IgD-negative memory B cell (primary cell): Measurements from ENCODE around the gene UPB1. TPM values are rescaled to one million over a fixed set of nuclear protein-coding genes. Genes with fewer than 3 reads are reported as not detected.

ENCODE experiments used
- H3K27ac Mint-ChIP-seq, 3 donors: one replicate each; pipeline ENCODE4 v1.8.0; 2020 to 2022; ENCODE audit warnings: mild to moderate bottlenecking in 3 of 3, mixed read lengths in 3 of 3, moderate library complexity in 1 of 3
- H3K27me3 Mint-ChIP-seq: one replicate; pipeline ENCODE4 v1.8.0; 2021; ENCODE audit warnings: mixed read lengths
- H3K36me3 Mint-ChIP-seq: one replicate; pipeline ENCODE4 v1.8.0; 2020; ENCODE audit warnings: mild to moderate bottlenecking, mixed read lengths
- H3K4me1 Mint-ChIP-seq, 3 donors: one replicate each; pipeline ENCODE4 v1.8.0; 2020 to 2022; ENCODE audit warnings: mixed read lengths in 3 of 3, mild to moderate bottlenecking in 1 of 3
- H3K4me3 Mint-ChIP-seq, 4 donors: one replicate each; pipeline ENCODE4 v1.8.0; 2020 to 2022; ENCODE audit warnings: mild to moderate bottlenecking in 4 of 4, mixed read lengths in 4 of 4, moderate library complexity in 3 of 4
- H3K9me3 Mint-ChIP-seq, 3 donors: one replicate each; pipeline ENCODE4 v1.8.0; 2020 to 2021; ENCODE audit warnings: mixed read lengths in 3 of 3, mild to moderate bottlenecking in 1 of 3
- polyA plus RNA-seq: library from polyadenylated mRNA; unstranded; fragments of 300-500 nt; fragmentation: Illumina TruSeq; gene quantifications from one replicate; pipeline ENCODE4 v1.2.3, GENCODE V29; 2021

The UPB1 gene
- polyA plus RNA-seq, 1 donor from 2014 or later = not detected

DNA sequence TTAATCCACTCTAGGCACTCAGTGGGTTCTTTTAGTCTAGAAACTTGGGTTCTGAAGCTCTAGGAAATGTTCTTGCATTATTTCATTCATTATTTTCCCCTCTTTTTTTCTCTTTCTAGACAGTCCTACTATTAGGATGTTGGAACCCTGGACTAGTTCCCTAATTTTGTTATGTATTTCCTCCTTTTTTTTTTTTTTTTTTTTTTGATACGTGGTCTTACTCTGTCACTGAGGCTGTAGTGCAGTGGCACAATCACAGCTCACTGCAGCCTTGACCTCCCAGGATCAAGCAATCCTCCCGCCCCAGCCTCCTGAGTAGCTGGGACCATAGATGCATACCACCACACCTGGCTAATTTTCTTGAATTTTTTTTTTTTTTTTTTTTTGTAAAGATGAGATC is 9.4 kb downstream of the UPB1 start:
- Mint-ChIP-seq H3K36me3 (no peaks in the 10 kb centered on the region), H3K4me3 (no peak overlapping the region), H3K9me3 (no peaks in the 10 kb centered on the region), H3K4me1 (peaks cover 34 to 44% (median 41%) of the 10 kb centered on the region in 3 donors), H3K27ac (peak overlapping the region in 1 of 3 donors; percentile 71), H3K27me3 (no peaks in the 10 kb centered on the region)

DNA sequence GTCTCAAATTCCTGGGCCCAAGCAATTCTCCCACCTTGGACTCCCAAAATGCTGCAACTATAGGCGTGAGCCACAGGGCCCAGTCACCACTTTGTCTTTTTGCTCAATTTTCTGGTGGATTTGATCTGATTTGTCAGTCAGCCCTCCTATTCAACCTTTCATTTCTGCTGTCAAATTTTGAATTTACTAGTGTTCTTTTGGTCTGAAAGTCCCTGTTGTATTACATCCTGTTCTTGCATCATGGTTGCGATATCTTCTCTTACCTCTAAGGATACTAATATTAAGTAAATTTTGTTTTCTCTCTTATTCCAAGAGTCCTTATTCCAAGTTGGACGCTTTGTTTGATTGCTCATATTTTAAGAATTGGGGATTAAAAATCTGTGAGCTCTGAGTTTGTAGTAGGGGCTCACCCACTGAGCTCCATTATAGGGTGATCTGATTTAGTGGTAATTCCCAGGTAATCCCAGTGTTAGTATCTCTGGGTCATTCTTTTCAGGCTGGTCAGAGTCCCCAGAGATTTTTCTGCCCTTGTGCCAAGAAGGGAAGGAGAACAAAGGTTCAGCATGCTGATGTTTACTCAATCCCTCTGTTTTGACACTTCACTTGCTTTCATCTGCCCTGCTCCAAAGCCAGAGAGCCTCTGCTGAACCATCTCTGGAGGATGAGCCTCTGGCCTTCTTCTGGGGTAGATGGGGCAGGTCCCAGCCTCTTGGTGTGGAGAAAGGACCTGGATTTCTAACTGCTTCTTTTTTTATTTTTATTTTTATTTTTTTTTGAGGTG is 10.0 kb downstream of the UPB1 start:
- H3K9me3 Mint-ChIP-seq = no peaks in the 10 kb centered on the region
- H3K4me3 Mint-ChIP-seq = no peak overlapping the region
- peak overlapping the region in 1 of 3 donors; percentile 71 for H3K27ac Mint-ChIP-seq
- no peaks in the 10 kb centered on the region for H3K27me3 Mint-ChIP-seq
- no peaks in the 10 kb centered on the region for H3K36me3 Mint-ChIP-seq
- peaks cover 37 to 47% (median 41%) of the 10 kb centered on the region in 3 donors for H3K4me1 Mint-ChIP-seq

DNA sequence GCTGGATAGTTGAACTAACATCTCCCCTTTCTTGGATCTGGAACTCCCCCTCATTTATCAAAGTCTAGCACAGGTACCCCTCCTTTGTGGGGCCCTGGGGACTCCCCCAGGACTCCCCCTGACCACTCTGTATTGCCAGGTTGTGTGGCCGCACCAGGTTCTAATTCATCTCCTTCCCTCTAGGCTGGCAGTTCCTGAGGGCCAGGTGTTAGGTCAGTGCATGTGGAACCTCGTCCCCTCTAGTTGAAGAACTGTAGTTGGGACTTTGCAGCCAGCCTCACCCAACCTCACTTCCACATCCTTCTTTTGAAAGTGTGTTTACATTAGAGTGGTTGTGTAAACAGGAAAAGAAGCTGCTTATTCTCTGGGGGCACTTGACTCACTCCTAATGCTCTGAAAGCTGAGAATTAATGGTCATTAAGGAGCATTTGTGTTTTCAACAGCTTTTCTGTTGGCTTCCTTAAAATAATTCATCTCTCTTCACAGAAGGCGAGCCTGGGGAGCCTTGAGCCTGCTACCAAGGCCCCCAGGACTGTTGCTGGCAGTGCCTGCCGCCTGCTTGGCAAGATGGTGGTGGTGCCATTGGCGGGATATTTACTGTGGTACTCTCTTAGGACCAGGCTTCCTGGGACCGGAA is 11.8 kb downstream of the UPB1 start:
- Mint-ChIP-seq H3K27ac (peak overlapping the region; percentile 80 to 93 (median 92)), H3K9me3 (no peaks in the 10 kb centered on the region), H3K36me3 (no peaks in the 10 kb centered on the region), H3K4me3 (peak overlapping the region; percentile 2 to 91 (median 58)), H3K4me1 (peaks cover 52 to 62% (median 55%) of the 10 kb centered on the region in 3 donors), H3K27me3 (no peaks in the 10 kb centered on the region)

DNA sequence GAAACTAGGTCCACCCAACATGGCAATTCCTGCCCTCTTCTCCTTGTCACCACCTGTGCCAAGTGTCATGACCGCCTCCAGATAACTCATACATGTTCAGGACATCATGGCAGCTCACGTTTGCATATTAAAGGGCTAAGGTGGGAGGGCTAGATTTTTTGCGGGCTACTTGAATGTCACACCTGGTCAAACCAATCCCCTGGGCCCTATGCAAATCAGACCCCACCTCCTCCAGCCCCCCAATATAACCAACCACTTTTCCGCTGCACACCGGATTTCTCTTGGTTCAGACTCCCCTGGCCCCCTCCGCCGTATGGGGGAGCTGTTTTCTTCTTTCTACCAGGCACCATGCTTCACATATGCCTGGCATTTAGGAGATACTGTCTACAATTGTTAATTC is 12.6 kb downstream of the UPB1 start:
- H3K9me3 Mint-ChIP-seq = no peaks in the 10 kb centered on the region
- H3K4me3 Mint-ChIP-seq = peak overlapping the region; percentile 38 to 91 (median 58)
- peaks cover 54 to 61% (median 57%) of the 10 kb centered on the region in 3 donors for H3K4me1 Mint-ChIP-seq
- no peaks in the 10 kb centered on the region for H3K36me3 Mint-ChIP-seq
- H3K27me3 Mint-ChIP-seq = no peaks in the 10 kb centered on the region
- peak overlapping the region; percentile 19 to 92 (median 80) for H3K27ac Mint-ChIP-seq

DNA sequence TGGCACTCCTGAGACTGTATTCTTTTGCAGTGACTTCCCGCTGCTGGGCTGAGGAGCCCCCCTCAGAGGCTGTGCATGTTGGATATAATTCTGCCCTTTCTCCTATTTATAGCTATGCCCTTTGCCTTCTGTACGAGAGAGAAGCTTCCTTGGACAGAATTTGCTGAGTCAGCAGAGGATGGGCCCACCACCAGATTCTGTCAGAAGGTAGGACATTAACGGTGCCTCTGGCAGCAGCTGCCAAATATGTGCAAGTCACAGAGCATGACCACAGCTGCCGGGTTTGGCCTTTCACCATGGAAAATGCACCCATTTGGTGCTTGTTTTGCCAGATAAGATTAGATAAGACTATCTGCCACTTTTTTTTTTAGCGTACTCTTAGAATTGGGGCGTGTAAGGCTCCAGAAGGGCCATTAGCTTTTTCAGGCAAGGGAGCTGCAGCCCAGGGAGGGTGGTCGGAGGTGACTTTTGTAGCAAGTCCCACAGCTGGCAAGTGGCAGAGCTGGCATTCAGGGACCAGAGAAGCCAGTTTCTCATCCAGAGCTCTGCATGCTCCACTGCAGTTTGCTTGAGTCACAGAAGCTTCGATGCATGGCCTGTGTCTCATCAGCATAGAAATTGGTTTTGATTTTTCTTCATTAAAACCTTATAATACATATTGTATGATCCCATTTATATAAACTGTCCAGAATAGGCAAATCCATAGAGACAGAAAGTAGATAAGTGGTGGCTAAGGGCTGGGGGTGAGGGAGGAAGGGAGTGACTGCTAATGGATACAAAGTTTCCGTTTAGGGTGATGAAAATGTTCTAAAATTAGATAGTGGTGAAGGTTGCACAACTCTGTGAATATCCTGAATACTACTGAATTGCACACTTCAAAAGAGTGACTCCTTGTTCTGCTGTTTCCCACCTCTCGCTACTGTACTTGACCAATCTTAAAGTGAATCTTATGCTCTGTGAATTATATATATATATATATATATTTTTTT is 15.8 kb downstream of the UPB1 start:
- Mint-ChIP-seq H3K9me3 (no peaks in the 10 kb centered on the region), H3K4me1 (peaks cover 50 to 53% (median 51%) of the 10 kb centered on the region in 3 donors), H3K27me3 (peaks cover 6% of the 10 kb centered on the region), H3K27ac (peak overlapping the region in 2 of 3 donors; percentile 59 to 78), H3K36me3 (peaks cover 3% of the 10 kb centered on the region), H3K4me3 (peak overlapping the region in 2 of 4 donors; percentile 56 to 76)

DNA sequence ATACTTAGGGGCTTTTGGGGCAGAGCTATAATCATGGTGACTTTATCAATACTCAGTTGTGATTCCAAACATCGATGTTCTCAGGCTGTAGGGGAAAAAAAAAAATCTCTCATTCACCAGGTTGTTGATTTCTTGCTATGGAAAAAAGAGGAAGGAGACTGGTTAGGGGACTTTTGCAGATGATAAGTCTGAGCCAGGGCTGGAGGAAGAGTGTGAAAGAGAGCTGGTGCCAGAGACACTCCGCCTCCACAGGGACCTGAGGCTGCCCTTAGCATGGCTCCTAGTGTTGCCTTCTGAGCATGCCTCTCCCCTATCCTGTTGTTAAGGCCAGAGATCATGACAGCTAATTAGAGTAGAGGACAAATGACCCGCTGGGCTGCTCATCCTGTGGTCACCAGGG is 16.9 kb downstream of the UPB1 start:
- no peaks in the 10 kb centered on the region for H3K9me3 Mint-ChIP-seq
- peaks cover 3% of the 10 kb centered on the region for H3K36me3 Mint-ChIP-seq
- peaks cover 11% of the 10 kb centered on the region for H3K27me3 Mint-ChIP-seq
- peak overlapping the region in 1 of 3 donors; percentile 3 for H3K27ac Mint-ChIP-seq
- H3K4me1 Mint-ChIP-seq = peaks cover 43 to 48% (median 46%) of the 10 kb centered on the region in 3 donors
- peak overlapping the region in 2 of 4 donors; percentile 15 to 78 for H3K4me3 Mint-ChIP-seq

DNA sequence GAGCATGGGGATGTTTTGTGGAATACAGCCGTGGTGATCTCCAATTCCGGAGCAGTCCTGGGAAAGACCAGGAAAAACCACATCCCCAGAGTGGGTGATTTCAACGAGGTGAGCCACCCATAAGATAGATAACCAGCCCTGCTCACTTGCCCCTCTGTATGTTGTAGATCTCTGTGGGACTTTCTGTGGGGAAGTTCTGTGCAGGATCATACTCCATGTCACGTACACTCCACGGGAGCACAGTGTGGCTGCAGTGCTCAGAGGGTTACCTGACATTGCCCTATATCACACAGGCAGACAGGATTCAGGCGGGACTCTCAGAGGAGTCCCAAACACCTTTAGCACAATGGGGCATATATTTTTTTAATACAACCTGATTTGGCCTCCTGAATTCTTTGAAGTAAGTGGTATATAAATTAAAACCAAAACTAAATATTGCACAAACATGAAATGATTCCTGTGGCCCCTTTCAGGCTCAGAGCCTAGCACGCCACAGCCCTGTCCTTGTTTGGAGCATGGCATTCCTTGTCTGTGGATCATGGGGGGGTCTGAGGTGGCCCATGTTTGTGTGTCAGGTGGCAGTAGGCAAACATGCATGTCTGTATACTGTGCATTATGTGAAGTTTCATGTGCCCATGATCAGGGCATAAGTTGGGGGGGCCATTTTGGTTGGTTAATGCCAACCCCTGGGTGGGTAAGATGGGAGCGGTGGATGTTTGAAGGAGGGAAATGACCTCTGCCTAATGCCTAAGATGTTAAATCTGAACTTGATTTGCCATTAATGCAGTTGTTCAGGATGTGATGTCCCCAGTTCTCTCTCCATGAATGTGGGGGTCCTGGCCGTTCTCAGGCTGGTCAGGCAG is 18.5 kb downstream of the UPB1 start:
- H3K27ac Mint-ChIP-seq = no peak overlapping the region
- H3K9me3 Mint-ChIP-seq = no peaks in the 10 kb centered on the region
- peaks cover 35 to 37% (median 35%) of the 10 kb centered on the region in 3 donors for H3K4me1 Mint-ChIP-seq
- H3K36me3 Mint-ChIP-seq = peaks cover 5% of the 10 kb centered on the region
- H3K27me3 Mint-ChIP-seq = peaks cover 14% of the 10 kb centered on the region
- H3K4me3 Mint-ChIP-seq = no peak overlapping the region

DNA sequence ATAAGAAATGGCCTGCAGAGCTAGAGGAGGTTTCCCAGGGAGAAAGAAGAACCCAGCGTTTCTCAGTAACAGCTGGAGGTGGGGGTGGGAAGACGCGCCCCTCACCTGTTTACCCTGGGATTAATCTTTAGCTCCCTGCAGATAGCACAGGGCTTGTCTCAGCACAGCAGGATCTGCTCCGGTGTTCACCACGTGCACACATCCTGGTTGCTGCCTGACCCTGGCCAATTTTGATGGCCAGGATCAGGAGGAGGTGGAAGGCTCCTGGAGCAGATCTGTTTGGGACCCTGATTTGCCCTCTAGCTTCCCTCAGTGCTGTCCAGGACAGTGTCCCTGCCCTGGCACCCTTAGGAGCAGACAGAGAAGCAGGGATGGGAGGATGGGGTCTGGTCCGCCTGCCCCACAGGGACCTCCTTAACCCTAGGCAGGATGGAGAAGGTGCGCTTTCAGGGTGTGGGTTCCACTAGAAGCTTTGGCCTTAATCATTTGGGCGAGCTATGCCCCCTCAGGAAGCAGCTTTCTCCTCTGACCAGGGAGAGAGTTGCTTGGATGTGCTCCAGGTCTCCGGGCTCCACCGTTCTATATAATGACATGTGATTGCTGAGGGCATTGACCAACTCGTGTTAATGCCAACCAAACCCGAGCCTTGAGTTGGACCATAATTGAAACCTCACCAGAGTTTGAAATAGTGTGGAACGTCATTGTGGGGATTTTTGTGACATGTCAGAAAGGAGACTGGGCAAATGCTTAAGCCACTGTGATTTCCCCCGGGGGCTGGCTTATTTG is 19.3 kb downstream of the UPB1 start:
- H3K27me3 Mint-ChIP-seq = peaks cover 17% of the 10 kb centered on the region
- peaks cover 31 to 36% (median 32%) of the 10 kb centered on the region in 3 donors for H3K4me1 Mint-ChIP-seq
- H3K9me3 Mint-ChIP-seq = no peaks in the 10 kb centered on the region
- no peak overlapping the region for H3K27ac Mint-ChIP-seq
- peaks cover 5% of the 10 kb centered on the region for H3K36me3 Mint-ChIP-seq
- peak overlapping the region in 1 of 4 donors; percentile 82 for H3K4me3 Mint-ChIP-seq

DNA sequence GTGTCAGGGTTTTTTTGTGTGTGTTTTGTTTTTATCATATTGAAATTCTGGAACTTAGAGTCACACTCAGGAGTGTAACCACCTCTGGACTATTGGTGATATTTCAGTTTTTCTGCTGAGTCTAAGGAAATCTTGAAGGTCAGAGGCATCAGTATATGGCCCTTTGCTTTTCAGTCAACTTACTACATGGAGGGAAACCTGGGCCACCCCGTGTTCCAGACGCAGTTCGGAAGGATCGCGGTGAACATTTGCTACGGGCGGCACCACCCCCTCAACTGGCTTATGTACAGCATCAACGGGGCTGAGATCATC is 19.9 kb downstream of the UPB1 start:
- no peak overlapping the region for H3K27ac Mint-ChIP-seq
- peaks cover 17% of the 10 kb centered on the region for H3K27me3 Mint-ChIP-seq
- no peaks in the 10 kb centered on the region for H3K9me3 Mint-ChIP-seq
- H3K36me3 Mint-ChIP-seq = peaks cover 5% of the 10 kb centered on the region
- H3K4me1 Mint-ChIP-seq = peaks cover 28 to 36% (median 29%) of the 10 kb centered on the region in 3 donors
- peak overlapping the region in 2 of 4 donors; percentile 1 to 82 for H3K4me3 Mint-ChIP-seq

DNA sequence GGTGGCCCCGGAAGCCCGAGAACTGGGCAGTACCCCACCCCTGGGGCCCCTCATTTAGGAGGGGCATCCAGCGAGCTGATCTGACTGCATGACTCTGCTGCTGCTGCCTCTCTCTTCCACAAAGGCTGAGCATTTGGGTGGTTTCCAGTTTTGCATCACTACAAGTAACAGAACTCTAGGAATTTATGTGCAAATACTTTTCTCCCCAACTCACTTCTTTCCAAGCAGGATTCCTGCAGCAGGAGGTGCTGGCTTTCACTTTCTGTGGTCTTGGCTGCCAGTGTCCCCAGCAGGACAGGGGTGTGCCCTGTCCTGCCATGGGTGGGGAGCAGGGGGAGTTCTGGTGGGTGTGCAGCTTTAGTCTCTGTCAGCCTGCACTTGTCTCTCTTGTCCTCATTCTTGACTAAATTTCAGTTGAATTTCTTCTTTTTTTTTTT is 21.2 kb downstream of the UPB1 start:
- Mint-ChIP-seq H3K27me3 (peaks cover 17% of the 10 kb centered on the region), H3K27ac (no peak overlapping the region), H3K4me1 (peaks cover 16 to 25% (median 17%) of the 10 kb centered on the region in 3 donors)

DNA sequence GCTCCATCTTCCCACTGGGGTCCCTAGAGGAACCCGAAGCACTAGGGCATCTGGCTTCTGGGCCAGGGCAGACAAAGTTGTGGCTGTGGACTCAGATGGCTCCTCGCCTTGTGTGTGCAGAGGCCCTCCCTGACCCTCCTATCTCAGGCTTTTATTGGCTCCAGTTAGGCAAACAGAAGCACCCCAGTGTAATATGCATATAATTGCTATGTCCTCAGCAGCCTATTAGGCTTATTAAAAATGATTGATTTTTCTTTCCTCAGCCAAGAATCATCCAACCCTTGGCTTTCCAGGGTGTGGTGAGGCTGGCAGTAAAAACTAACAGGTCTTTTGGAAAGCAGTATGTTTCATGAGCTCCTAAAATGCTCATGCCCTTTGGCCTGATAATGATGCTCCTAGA is 22.3 kb downstream of the UPB1 start:
- no peak overlapping the region for H3K4me3 Mint-ChIP-seq
- H3K36me3 Mint-ChIP-seq = peaks cover 5% of the 10 kb centered on the region
- H3K27me3 Mint-ChIP-seq = peaks cover 17% of the 10 kb centered on the region
- H3K27ac Mint-ChIP-seq = no peak overlapping the region
- peaks cover 10 to 24% (median 14%) of the 10 kb centered on the region in 3 donors for H3K4me1 Mint-ChIP-seq
- H3K9me3 Mint-ChIP-seq = no peaks in the 10 kb centered on the region

More for the DNA sequence above, 21.2 kb downstream of the UPB1 start:
- Mint-ChIP-seq H3K4me3 (peak overlapping the region in 1 of 4 donors; percentile 75), H3K9me3 (no peaks in the 10 kb centered on the region), H3K36me3 (peaks cover 5% of the 10 kb centered on the region)

DNA sequence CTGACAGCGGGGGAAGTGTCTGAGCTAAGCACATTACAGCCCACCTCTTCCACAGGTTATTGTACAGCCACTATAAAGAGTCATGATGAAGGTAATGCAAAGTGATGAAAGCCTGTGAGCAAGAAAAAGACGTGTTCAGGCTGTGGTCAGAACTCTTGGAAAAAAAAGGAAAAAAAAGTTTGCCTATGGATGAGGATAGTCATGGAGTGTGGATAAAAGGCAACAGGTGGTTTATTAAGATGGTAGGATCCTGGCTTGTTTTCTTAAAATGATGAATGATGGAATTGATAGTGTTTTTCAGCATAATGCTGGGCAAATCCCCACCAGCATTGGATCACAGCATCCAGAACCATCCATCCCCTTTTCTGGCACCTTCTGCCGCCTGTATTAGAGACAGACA is 23.1 kb downstream of the UPB1 start:
- Mint-ChIP-seq H3K4me3 (no peak overlapping the region), H3K9me3 (no peaks in the 10 kb centered on the region), H3K36me3 (peaks cover 5% of the 10 kb centered on the region), H3K27ac (no peak overlapping the region), H3K27me3 (peaks cover 17% of the 10 kb centered on the region), H3K4me1 (peaks cover 4 to 18% (median 12%) of the 10 kb centered on the region in 3 donors)

DNA sequence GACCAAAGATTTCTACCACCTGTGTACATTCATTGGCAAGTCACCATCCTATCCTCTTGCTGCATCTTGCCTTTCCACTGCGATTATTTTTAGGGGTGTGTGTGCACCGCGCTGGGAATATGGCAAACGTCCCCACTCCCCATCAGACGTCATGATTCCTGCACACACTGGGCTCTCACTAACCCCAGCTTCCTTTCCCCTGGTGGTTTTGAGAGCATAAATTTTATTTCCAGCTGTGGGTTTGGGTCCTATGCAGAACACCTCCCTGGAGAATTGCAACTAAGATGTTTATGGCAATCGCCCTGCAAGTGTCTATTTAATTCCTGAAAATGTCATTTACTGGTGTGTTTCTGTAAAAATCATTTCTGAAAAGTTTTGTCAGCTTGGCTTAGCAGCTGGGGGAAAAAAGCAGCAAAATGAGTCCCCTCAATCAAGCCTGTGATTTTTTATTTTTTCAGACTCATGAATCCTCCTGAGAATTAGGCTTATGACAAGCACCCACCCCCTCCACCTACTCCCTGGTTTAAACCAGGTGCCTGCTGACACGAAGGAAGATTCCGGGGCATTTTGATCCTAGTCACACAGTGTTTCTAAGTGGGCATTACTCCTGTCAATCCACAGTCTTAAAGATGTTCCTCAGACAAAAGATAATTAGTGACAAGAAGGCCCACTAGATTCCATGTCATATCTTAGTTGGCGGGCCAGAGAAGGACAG is 23.8 kb downstream of the UPB1 start:
- H3K27ac Mint-ChIP-seq = no peak overlapping the region
- no peaks in the 10 kb centered on the region for H3K9me3 Mint-ChIP-seq
- peaks cover 17% of the 10 kb centered on the region for H3K27me3 Mint-ChIP-seq
- H3K4me3 Mint-ChIP-seq = no peak overlapping the region
- peaks cover 2% of the 10 kb centered on the region for H3K36me3 Mint-ChIP-seq
- H3K4me1 Mint-ChIP-seq = peaks cover 4 to 18% (median 12%) of the 10 kb centered on the region in 3 donors
